ENCODE measurements around the gene NANOS1. TPM values are rescaled to one million over a fixed set of nuclear protein-coding genes. Genes with fewer than 3 reads are reported as not detected.

The NANOS1 gene, protein sequence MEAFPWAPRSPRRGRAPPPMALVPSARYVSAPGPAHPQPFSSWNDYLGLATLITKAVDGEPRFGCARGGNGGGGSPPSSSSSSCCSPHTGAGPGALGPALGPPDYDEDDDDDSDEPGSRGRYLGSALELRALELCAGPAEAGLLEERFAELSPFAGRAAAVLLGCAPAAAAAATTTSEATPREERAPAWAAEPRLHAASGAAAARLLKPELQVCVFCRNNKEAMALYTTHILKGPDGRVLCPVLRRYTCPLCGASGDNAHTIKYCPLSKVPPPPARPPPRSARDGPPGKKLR
- total RNA-seq = 0.81 and 1.9 TPM in 2 replicates

GRCh38 chr10:119029613-119030420 is at the start of gene NANOS1:
TSS of gene NANOS1 (plus strand) at chr10:119029714. CDS start at chr10:119029802, 88 bp downstream.

GRCh38 chr10:119080521-119081259 is 51.2 kb downstream of the NANOS1 start, which contains the start of gene EIF3A:
TSS of gene EIF3A (minus strand) at chr10:119080817. CDS start at chr10:119080676, 141 bp downstream.

Other genes with a start within 250 kb of the NANOS1 start
- gene EIF3A, start 51.1 kb downstream of the NANOS1 start, total RNA-seq = 61.0 and 62.7 TPM in 2 replicates
- 28.7 and 39.6 TPM in 2 replicates for gene DENND10, start 74.4 kb downstream of the NANOS1 start, total RNA-seq
- gene SFXN4, start 136.0 kb downstream of the NANOS1 start, total RNA-seq = 37.3 and 80.3 TPM in 2 replicates
- gene PRDX3, start 149.1 kb downstream of the NANOS1 start, total RNA-seq = 125 and 200 TPM in 2 replicates
- 1.4 and 2.8 TPM in 2 replicates for gene GRK5, start 177.9 kb downstream of the NANOS1 start, total RNA-seq